SKM-1 treated with dmso at 0.1 percent for 144 hours (cell line): Measurements from ENCODE around the gene PHC2.

ENCODE experiments used
- DNase-seq: peaks from one replicate; lab custom pipeline; 2025; ENCODE audit not compliant: unreplicated experiment; lab: John Stamatoyannopoulos, UW

The PHC2 gene

GRCh38 chr1:33370827-33371226, 60.1 kb downstream of the PHC2 start:
- no peak for DNase-seq

GRCh38 chr1:33370301-33370700, 60.6 kb downstream of the PHC2 start:
- no peak for DNase-seq

GRCh38 chr1:33369764-33370163, 61.1 kb downstream of the PHC2 start:
- DNase-seq: no peak

GRCh38 chr1:33369081-33369480, 61.8 kb downstream of the PHC2 start:
- DNase-seq: no peak

- no peak for DNase-seq
Measured at GRCh38 chr1:33368431-33368830, 62.5 kb downstream of the PHC2 start.

- peak; percentile 66 for DNase-seq
Measured at GRCh38 chr1:33367485-33368405, 63.1 kb downstream of the PHC2 start.

GRCh38 chr1:33366762-33367484, 64.0 kb downstream of the PHC2 start:
- no peak for DNase-seq

GRCh38 chr1:33365560-33365997, 65.3 kb downstream of the PHC2 start:
- DNase-seq: no peak

GRCh38 chr1:33364565-33364918, 66.4 kb downstream of the PHC2 start:
- no peak for DNase-seq

GRCh38 chr1:33363470-33363861, 67.4 kb downstream of the PHC2 start:
- DNase-seq: no peak

- DNase-seq: no peak
Measured at GRCh38 chr1:33363021-33363420, 67.9 kb downstream of the PHC2 start.

- peak; percentile 40 for DNase-seq
Measured at GRCh38 chr1:33361532-33362235, 69.2 kb downstream of the PHC2 start.

GRCh38 chr1:33360367-33360766, 70.5 kb downstream of the PHC2 start:
- no peak for DNase-seq

- no peak for DNase-seq
Measured at GRCh38 chr1:33359931-33360330, 71.0 kb downstream of the PHC2 start.

- DNase-seq: no peak
Measured at GRCh38 chr1:33358795-33359503, 71.9 kb downstream of the PHC2 start.

- no peak for DNase-seq
Measured at GRCh38 chr1:33358114-33358794, 72.6 kb downstream of the PHC2 start.

- DNase-seq: no peak
Measured at GRCh38 chr1:33357099-33357498, 73.8 kb downstream of the PHC2 start.

GRCh38 chr1:33354707-33355316, 76.1 kb downstream of the PHC2 start:
- no peak for DNase-seq

- DNase-seq: no peak
Measured at GRCh38 chr1:33353531-33353930, 77.4 kb downstream of the PHC2 start.

GRCh38 chr1:33351281-33351660, 79.6 kb downstream of the PHC2 start:
- DNase-seq: no peak
